ENCODE data around the gene DYNLL1. TPM values are rescaled to one million over a fixed set of nuclear protein-coding genes. Genes with fewer than 3 reads are reported as not detected.

Gene DYNLL1
- polyA plus RNA-seq, 2 of the 4 experiments (the other 2 are of a cell fraction) = 735 to 744 TPM

- Histone ChIP-seq H3K4me1 (peaks cover 21% of the 10 kb centered on the region), H3K4me3 (no peak overlapping the region), H3K9me3 (no peaks in the 10 kb centered on the region), H3K4me2 (peak overlapping the region; percentile 62), H3K27ac (peak overlapping the region in 1 of 2 experiments; percentile 13; a peak in 3 of 6 replicates)
- CTCF ChIA-PET = interaction anchor here (0.6 to 9.7 kb wide), 9 partner anchors 10 to 147 kb away, joined by 3 to 99 read pairs (median 4); partner anchors contain the start of genes COX6A1, PLA2G1B and POP5
- TF ChIP-seq, protein P1, sequence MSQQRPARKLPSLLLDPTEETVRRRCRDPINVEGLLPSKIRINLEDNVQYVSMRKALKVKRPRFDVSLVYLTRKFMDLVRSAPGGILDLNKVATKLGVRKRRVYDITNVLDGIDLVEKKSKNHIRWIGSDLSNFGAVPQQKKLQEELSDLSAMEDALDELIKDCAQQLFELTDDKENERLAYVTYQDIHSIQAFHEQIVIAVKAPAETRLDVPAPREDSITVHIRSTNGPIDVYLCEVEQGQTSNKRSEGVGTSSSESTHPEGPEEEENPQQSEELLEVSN (IDR thresholded peaks at IDR 0.05; ENCODE audit: borderline replicate concordance, low read depth) = no peak
- TF ChIP-seq HOXB5 (CRISPR knock-in tag; IDR thresholded peaks at IDR 0.05) = no peak
- no peak for TF ChIP-seq CHD4 (IDR thresholded peaks at IDR 0.05; ENCODE audit: borderline replicate concordance)
- TF ChIP-seq BHLHE40 (IDR thresholded peaks at IDR 0.05; ENCODE audit: low read depth, low read length) = no peak
- TF ChIP-seq NPAS2 (CRISPR knock-in tag; IDR thresholded peaks at IDR 0.05; ENCODE audit: borderline replicate concordance) = no peak
- TF ChIP-seq ZSCAN20 (CRISPR knock-in tag; IDR thresholded peaks at IDR 0.05) = no peak
- TF ChIP-seq PBX3 (IDR thresholded peaks at IDR 0.05) = no peak
- no peak for TF ChIP-seq GATA3 (IDR thresholded peaks at IDR 0.05; ENCODE audit: borderline replicate concordance)
- TF ChIP-seq NFE2L2 (conservative IDR thresholded peaks at IDR 0.05; ENCODE audit: low read length) = no peak
- no peak for TF ChIP-seq RNF2 (IDR thresholded peaks at IDR 0.05; ENCODE audit: borderline replicate concordance, low read depth)
- TF ChIP-seq ZNF302 (CRISPR knock-in tag; IDR thresholded peaks at IDR 0.05) = no peak
- TF ChIP-seq HDAC2 (IDR thresholded peaks at IDR 0.05) = no peak
- ATAC-seq (no peak), FAIRE-seq (no peak), DNase-seq (ENCODE audit: low read depth in 1 of 2, low spot score in 1 of 2) (no peak)
- POLR2A ChIA-PET = interaction anchor here (0.9 kb wide), 1 partner anchor 22 kb away, joined by 3 read pairs; the partner anchor contains the start of gene DYNLL1
- WGBS (ENCODE audit: missing lambda C conversion rate) = 70% methylated on average over 6 of the region's 6 CpGs
Observed at GRCh38 chr12:120473807-120474615, 21.9 kb upstream of the DYNLL1 start.

GRCh38 chr12:120474616-120474960 is 21.3 kb upstream of the DYNLL1 start:
- CTCF ChIA-PET = interaction anchor here (0.6 to 2.0 kb wide), 10 partner anchors 9 to 147 kb away, joined by 3 to 8 read pairs (median 4); partner anchors contain the start of genes DYNLL1 and PLA2G1B
- TF ChIP-seq FOSB (CRISPR knock-in tag; IDR thresholded peaks at IDR 0.05) = no peak
- TF ChIP-seq, protein P2, sequence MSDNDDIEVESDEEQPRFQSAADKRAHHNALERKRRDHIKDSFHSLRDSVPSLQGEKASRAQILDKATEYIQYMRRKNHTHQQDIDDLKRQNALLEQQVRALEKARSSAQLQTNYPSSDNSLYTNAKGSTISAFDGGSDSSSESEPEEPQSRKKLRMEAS (IDR thresholded peaks at IDR 0.05) = peak; percentile 28; the same call in 1 of the 2 replicates
- FAIRE-seq = no peak
- peak overlapping the region in 1 of 2 experiments; percentile 13; a peak in 3 of 6 replicates for H3K27ac ChIP-seq
- POLR2A ChIA-PET = interaction anchor here (0.9 kb wide), 1 partner anchor 21 kb away, joined by 3 read pairs; the partner anchor contains the start of gene DYNLL1
- 3% methylated on average over 2 of the region's 2 CpGs for WGBS (ENCODE audit: missing lambda C conversion rate)
- no peaks in the 10 kb centered on the region for H3K9me3 ChIP-seq
- peak; percentile 62 to 76 for DNase-seq (ENCODE audit: low read depth in 1 of 2, low spot score in 1 of 2)
- ATAC-seq = peak; percentile 61; a peak in 5 of 6 replicates
- peaks cover 21% of the 10 kb centered on the region for H3K4me1 ChIP-seq
- H3K4me2 ChIP-seq = peak overlapping the region; percentile 62
- no peak overlapping the region for H3K4me3 ChIP-seq

- WGBS (ENCODE audit: missing lambda C conversion rate) = 97% methylated on average over 1 of the region's 1 CpG
- H3K27ac ChIP-seq = no peak overlapping the region
- POLR2A ChIA-PET = no interaction called here
Observed at GRCh38 chr12:120475643-120476042, 20.3 kb upstream of the DYNLL1 start.

More at GRCh38 chr12:120475643-120476042, 20.3 kb upstream of the DYNLL1 start:
- Histone ChIP-seq H3K4me2 (no peak overlapping the region), H3K9me3 (no peaks in the 10 kb centered on the region), H3K4me1 (peaks cover 15% of the 10 kb centered on the region), H3K4me3 (no peak overlapping the region)
- TF ChIP-seq HES2 (IDR thresholded peaks at IDR 0.05) = no peak
- TF ChIP-seq NPAS2 (CRISPR knock-in tag; IDR thresholded peaks at IDR 0.05; ENCODE audit: borderline replicate concordance) = no peak
- no peak for TF ChIP-seq CEBPB (IDR thresholded peaks at IDR 0.05)
- no peak for TF ChIP-seq EHMT2 (IDR thresholded peaks at IDR 0.05; ENCODE audit: low read depth)
- no peak for TF ChIP-seq SREBF2 (IDR thresholded peaks at IDR 0.05)
- no peak for TF ChIP-seq KDM5A (IDR thresholded peaks at IDR 0.05)
- no peak for TF ChIP-seq HDAC2 (IDR thresholded peaks at IDR 0.05)
- no peak for TF ChIP-seq RFX5 (IDR thresholded peaks at IDR 0.05)
- TF ChIP-seq MYC (IDR thresholded peaks at IDR 0.05; ENCODE audit: borderline replicate concordance, low read length) = no peak
- no peak for TF ChIP-seq PHF8 (IDR thresholded peaks at IDR 0.05; ENCODE audit: borderline replicate concordance, low read depth)
- no peak for TF ChIP-seq ATOH8 (CRISPR knock-in tag; IDR thresholded peaks at IDR 0.05; ENCODE audit: low read depth)
- TF ChIP-seq RARB (CRISPR knock-in tag; IDR thresholded peaks at IDR 0.05) = no peak
- no peak for TF ChIP-seq MAZ (IDR thresholded peaks at IDR 0.05; ENCODE audit: borderline replicate concordance, low read depth, low read length)
- no peak for TF ChIP-seq KDM1A (IDR thresholded peaks at IDR 0.05; ENCODE audit: low read depth)
- ATAC-seq (no peak), DNase-seq (ENCODE audit: low read depth in 1 of 2, low spot score in 1 of 2) (no peak), FAIRE-seq (no peak)
- CTCF ChIA-PET = interaction anchor here (0.8 to 2.0 kb wide), 7 partner anchors 11 to 137 kb away, joined by 3 to 8 read pairs (median 4); partner anchors contain the start of gene DYNLL1

Data from A549 (cell line).